ENCODE results near the gene CLCNKA.
"Not testable (repeated sequence)": the region's sequence is repeated elsewhere in the genome, so short reads cannot be mapped to it uniquely, and the experiment has no call there.

The CLCNKA gene

GRCh38 chr1:16018749-16019643, 2.8 kb upstream of the CLCNKA start:
- FAIRE-seq = no peak

GRCh38 chr1:16019644-16020277, 2.1 kb upstream of the CLCNKA start:
- no peak for FAIRE-seq

GRCh38 chr1:16020325-16020724, 1.5 kb upstream of the CLCNKA start:
- no peak for FAIRE-seq

GRCh38 chr1:16020878-16021277, 958 bp upstream of the CLCNKA start:
- FAIRE-seq = not testable (repeated sequence)

GRCh38 chr1:16022393-16022792, 557 bp downstream of the CLCNKA start:
- FAIRE-seq = no peak

GRCh38 chr1:16023050-16023653, 1.3 kb downstream of the CLCNKA start:
- no peak for FAIRE-seq

DNA sequence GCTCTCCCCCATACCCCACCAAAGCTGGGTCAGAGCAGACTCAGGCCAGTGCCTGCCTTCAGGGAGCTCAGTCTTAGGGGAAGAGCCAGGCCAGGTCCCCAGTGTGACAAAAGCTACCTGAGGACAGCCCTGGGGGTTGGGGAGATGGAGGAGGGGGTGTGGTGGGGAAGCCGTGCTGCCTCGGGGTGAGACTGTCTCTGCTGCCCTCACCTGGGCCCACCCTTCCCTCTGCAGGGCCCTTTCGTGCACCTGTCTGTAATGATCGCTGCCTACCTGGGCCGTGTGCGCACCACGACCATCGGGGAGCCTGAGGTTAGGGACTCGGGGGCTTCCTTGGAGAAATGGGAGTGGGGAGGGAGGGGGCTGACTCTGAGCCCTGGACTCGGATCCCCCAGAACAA, 4.5 kb downstream of the CLCNKA start:
- not testable (repeated sequence) for FAIRE-seq

GRCh38 chr1:16026723-16027484, 5.1 kb downstream of the CLCNKA start:
- FAIRE-seq = no peak

DNA sequence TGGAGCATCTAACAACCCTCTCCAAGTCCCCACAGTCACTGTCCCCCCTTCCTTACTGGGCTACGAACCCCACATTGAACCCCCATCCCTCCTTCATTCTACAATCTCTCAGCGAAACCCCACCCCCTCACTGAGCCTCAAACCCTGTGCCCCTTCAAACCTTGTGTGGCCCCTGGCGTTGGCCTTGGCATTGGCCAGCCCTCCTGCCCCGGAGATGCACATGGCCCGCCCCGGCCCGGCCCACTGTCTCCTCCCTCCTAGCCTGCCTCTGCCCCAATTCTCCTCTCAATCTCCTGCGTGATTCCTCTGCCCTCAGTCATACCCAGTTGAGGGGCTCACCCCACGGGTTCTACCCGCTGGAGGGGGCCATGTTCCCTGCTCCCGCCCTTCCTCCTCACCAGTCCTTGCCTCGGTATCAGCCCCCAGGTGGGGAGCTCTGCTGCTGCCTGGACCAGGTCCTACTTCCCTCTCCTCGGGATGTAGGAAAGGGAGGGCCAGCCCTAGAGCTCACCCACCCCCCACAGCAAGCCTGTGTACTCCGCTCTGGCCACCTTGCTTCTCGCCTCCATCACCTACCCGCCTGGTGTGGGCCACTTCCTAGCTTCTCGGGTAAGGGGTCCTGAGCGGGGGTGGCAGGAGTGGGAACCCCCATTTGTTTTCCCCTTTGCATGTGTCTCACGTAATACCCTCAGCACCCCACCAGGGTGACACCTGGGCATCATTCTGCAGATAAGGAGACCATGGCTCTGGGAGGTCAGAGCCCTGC, 6.6 kb downstream of the CLCNKA start:
- no peak for FAIRE-seq

DNA sequence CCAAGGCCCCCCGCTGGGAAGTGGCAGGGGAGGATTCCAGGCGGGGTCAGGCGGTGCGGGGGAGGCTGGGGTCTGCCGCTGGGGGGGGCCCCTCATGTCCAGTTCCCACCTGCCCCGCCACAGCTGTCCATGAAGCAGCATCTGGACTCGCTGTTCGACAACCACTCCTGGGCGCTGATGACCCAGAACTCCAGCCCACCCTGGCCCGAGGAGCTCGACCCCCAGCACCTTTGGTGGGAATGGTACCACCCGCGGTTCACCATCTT, 7.1 kb downstream of the CLCNKA start:
- FAIRE-seq = not testable (repeated sequence)

- FAIRE-seq = no peak
Observed at GRCh38 chr1:16029288-16029687, 7.5 kb downstream of the CLCNKA start.

- FAIRE-seq = no peak
Observed at GRCh38 chr1:16031551-16031950, 9.7 kb downstream of the CLCNKA start.

DNA sequence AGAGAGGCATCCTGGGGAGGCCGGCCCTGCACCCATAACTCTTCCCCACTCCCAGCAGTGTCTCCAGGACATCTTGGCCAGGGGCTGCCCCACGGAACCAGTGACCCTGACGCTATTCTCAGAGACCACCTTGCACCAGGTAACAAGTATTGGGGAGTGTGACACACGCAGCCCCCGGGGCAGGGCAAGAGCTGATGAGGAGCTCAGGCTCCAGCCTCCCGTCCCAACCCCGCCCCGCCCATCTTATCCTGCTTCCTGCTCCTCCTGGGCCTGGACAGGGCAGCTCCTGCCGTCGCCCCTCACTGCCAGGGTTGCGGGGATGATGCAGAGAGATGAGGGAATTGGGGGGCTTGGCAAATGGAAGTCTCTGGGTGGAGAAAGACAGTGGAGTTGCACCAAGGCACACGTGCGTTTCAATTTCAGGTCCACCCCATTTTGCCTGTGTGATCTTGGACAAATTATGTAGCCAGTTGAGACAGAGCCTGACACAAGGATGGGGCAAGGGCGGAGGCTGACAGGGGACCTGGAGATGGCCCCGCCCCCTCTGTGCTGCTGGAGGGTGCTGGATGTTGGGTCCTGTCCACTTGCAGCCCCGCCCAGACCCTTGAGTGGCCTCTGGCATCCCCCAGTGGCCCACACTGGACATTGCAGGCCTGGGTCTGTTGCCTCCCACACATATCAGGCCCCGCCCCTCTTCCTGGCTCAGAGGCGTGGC, 10.7 kb downstream of the CLCNKA start:
- FAIRE-seq = peak; percentile 3

- not testable (repeated sequence) for FAIRE-seq
Observed at GRCh38 chr1:16033103-16033632, 11.3 kb downstream of the CLCNKA start.

DNA sequence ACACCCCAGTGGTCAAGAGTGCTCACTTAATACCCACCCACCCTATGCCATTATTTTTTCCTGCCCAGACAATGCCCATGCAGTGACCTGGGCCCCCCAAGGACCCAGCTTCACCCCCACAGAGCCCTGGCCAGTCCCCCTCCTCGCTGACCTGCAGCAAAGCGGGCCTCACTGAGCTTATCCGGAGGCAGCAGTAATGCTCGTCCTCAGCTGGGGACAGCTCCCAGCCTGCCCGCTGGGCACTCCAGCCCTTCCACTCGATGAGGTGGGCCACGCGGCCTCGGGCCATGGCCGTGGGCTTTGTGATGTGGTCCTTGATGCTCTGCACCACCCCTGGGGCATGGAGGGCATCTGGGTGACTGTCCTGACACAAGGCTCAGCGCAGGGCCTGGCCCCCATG, 14.6 kb downstream of the CLCNKA start:
- FAIRE-seq = not testable (repeated sequence)

- FAIRE-seq = no peak
Observed at GRCh38 chr1:16038620-16038912, 16.7 kb downstream of the CLCNKA start.

DNA sequence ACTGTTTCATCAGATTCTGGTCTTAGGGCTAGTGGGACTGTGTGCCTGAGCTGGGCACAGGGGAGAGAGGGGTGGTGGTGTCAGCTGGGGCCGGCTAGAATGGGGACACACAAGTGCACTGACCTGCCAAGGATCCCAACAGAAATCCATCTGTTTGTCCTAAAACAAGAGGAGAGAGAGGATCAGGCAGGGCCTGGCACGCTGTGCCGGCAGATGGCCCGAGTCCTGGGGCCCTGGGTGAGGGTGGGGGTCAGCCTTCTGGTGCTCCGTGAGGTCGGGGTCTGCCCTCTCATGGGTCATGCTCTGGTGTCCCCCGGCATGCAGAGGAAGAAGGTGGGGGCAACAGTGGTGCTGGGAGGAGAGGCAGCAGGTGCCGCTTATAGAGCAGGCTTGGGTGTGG, 18.0 kb downstream of the CLCNKA start:
- not testable (repeated sequence) for FAIRE-seq

DNA sequence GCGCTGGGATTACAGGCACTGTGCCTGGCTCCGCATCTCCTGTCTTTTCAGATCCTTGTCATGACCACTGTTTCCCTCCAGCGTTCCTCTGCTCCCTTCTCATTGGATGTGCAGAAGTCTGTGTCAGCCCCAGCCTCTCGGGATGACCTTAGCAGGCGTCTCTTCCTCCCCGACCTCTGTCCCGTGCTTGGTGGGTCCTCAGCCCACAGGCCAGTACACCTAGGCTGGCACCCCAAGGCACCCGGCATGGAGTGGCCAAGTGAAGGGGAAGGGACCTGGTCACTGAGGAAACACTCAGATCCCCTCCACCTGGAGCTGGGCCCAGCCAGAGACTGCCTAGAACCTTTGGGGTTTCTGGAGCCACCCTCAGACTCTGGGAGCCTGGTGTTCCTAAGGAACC, 19.4 kb downstream of the CLCNKA start:
- no peak for FAIRE-seq

- FAIRE-seq = no peak
Observed at GRCh38 chr1:16042096-16042495, 20.3 kb downstream of the CLCNKA start.

DNA sequence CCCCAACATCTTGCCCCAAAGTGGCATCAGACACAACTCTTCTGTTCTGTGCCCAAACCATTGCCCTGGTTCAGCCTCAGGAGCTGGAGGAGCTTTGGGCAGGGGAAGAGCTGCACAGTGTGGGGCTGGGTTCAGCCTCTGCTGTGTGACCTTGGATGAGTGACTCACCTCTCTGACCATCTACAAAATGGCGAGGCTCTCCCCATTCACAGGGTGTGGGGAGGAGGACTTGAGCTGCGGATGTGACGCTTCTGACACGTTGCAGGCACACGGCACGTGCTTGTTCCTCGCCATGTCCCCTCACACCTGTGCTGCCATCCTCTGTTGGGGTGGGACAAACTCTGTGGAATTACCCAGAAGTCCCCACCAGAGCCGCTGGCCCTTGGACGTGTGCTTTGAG, 20.8 kb downstream of the CLCNKA start:
- not testable (repeated sequence) for FAIRE-seq

GRCh38 chr1:16043521-16043920, 21.7 kb downstream of the CLCNKA start, which contains the start of gene CLCNKB:
Gene CLCNKB (plus strand): TSS chr1:16043782. CDS start chr1:16044493, 711 bp downstream.
- FAIRE-seq = no peak

- no peak for FAIRE-seq
Observed at GRCh38 chr1:16043950-16044349, 22.1 kb downstream of the CLCNKA start.

Data from TTC549 (cell line).